GM12892 (cell line): ENCODE data around the gene GDPD5.

Experiments used
- POLR2A ChIP-seq: IDR thresholded peaks from 2 replicates; pipeline ENCODE4 v1.6.1; 2011; ENCODE audit warnings: low read depth, low read length, control low read depth
- POLR2AphosphoS5 ChIP-seq: IDR thresholded peaks from 2 replicates; pipeline ENCODE4 v1.6.1; 2011; ENCODE audit warnings: low read depth, low read length, control low read depth

DNA sequence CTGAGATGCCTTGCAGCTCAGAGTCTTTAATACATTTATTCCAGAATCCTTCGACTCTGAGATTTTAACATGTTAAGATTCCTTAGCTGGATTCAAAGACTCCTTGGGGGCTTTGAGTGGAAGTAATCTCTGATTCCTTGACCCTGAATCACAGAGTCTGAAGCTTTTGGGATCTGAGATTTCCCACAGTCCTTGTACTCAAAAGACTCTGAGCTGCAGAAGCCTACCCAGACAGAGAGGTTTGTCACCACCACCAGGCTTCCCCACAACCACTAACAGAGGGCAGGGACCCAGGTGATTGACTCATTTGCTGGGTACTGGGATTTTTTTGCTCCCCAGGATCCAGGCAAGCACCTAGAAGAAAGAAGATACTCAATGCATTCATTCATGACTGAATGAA is 34.9 kb upstream of the GDPD5 start:
- TF ChIP-seq POLR2A (no peak), POLR2AphosphoS5 (no peak)
